Osteocyte (in vitro differentiated cells): ENCODE data around the gene ACAD8. TPM values are rescaled to one million over a fixed set of nuclear protein-coding genes. Genes with fewer than 3 reads are reported as not detected.

Experiments
- DNase-seq: peaks from one replicate; pipeline ENCODE4 v3.0.0; 2021; ENCODE audit warnings: mixed read lengths; ENCODE audit not compliant: unreplicated experiment; ENCODE audit errors: extremely low spot score
- H3K27ac Mint-ChIP-seq: one replicate; pipeline ENCODE4 v1.8.0; 2021; ENCODE audit warnings: mild to moderate bottlenecking, mixed read lengths; ENCODE audit not compliant: unreplicated experiment
- H3K27me3 Mint-ChIP-seq: one replicate; pipeline ENCODE4 v1.8.0; 2021; ENCODE audit warnings: mixed read lengths; ENCODE audit not compliant: unreplicated experiment
- H3K36me3 Mint-ChIP-seq: one replicate; pipeline ENCODE4 v1.8.0; 2021; ENCODE audit warnings: mixed read lengths; ENCODE audit not compliant: unreplicated experiment
- H3K4me1 Mint-ChIP-seq: one replicate; pipeline ENCODE4 v1.8.0; 2021; ENCODE audit warnings: mixed read lengths; ENCODE audit not compliant: unreplicated experiment
- H3K4me3 Mint-ChIP-seq: one replicate; pipeline ENCODE4 v1.8.0; 2021; ENCODE audit warnings: mild to moderate bottlenecking, moderate library complexity, mixed read lengths; ENCODE audit not compliant: unreplicated experiment
- H3K9me3 Mint-ChIP-seq: one replicate; pipeline ENCODE4 v1.8.0; 2021; ENCODE audit warnings: mixed read lengths; ENCODE audit not compliant: unreplicated experiment
- total RNA-seq: library from RNA; stranded (reverse); gene quantifications from 2 replicates; pipeline ENCODE4 v1.2.1, GENCODE V29; 2021
- TF ChIP-seq, protein P1 (sequence below): fragments of 200-600 bp; sonication (generic); IDR thresholded peaks from 2 replicates; pipeline ENCODE4 v1.5.0; 2021; ENCODE audit warnings: antibody characterized with exemption, mild to moderate bottlenecking, moderate library complexity

Gene ACAD8
- total RNA-seq, 1 donor from 2014 or later = 25.5 TPM

DNA sequence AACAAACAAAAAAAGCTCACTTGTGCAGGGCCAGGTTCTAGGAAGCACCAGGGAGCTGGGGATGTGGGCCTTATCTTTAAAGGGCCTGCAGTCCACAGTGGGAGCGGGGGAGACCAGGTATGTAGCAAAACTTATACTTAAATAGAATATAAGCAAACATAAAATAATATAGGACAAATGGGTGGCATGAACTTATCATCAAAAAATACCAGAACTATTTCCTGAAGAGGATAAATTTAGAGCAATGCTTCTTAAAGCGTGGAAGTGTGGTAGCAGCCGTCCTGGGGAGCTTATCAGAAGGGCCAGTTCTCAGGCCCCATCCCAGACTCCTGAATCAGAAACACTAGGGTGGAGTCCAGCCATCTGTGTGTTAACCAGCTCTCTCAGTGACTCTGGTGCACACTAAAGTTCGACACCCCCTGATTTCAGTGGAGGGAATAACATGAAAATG lies 19.6 kb upstream of the ACAD8 start:
- peaks cover 18% of the 10 kb centered on the region for H3K36me3 Mint-ChIP-seq
- H3K27me3 Mint-ChIP-seq = no peaks in the 10 kb centered on the region
- DNase-seq = no peak
- no peak overlapping the region for H3K4me3 Mint-ChIP-seq
- peaks cover 8% of the 10 kb centered on the region for H3K4me1 Mint-ChIP-seq
- no peak overlapping the region for H3K27ac Mint-ChIP-seq
- TF ChIP-seq, protein P1, sequence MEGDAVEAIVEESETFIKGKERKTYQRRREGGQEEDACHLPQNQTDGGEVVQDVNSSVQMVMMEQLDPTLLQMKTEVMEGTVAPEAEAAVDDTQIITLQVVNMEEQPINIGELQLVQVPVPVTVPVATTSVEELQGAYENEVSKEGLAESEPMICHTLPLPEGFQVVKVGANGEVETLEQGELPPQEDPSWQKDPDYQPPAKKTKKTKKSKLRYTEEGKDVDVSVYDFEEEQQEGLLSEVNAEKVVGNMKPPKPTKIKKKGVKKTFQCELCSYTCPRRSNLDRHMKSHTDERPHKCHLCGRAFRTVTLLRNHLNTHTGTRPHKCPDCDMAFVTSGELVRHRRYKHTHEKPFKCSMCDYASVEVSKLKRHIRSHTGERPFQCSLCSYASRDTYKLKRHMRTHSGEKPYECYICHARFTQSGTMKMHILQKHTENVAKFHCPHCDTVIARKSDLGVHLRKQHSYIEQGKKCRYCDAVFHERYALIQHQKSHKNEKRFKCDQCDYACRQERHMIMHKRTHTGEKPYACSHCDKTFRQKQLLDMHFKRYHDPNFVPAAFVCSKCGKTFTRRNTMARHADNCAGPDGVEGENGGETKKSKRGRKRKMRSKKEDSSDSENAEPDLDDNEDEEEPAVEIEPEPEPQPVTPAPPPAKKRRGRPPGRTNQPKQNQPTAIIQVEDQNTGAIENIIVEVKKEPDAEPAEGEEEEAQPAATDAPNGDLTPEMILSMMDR = no peak
- H3K9me3 Mint-ChIP-seq = no peaks in the 10 kb centered on the region

DNA sequence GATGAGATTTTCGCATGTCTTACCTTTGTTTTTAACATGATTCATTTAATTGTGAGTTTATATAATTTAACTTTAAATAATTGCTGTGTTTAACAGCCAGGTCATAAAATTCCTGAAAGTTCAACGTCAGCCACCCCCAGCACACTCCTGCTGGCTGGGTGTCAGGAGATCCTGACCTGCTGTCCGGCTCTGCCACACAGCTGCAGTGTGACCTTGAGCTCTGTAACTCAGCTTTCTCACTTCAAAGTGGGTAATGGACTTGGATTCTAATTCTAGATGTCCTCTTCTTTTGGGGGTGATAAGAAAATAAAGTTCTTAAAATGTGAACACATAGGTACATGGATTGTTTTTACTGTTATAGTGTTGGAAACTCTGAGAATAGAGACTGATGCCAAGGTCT lies 18.0 kb upstream of the ACAD8 start:
- H3K9me3 Mint-ChIP-seq = no peaks in the 10 kb centered on the region

DNA sequence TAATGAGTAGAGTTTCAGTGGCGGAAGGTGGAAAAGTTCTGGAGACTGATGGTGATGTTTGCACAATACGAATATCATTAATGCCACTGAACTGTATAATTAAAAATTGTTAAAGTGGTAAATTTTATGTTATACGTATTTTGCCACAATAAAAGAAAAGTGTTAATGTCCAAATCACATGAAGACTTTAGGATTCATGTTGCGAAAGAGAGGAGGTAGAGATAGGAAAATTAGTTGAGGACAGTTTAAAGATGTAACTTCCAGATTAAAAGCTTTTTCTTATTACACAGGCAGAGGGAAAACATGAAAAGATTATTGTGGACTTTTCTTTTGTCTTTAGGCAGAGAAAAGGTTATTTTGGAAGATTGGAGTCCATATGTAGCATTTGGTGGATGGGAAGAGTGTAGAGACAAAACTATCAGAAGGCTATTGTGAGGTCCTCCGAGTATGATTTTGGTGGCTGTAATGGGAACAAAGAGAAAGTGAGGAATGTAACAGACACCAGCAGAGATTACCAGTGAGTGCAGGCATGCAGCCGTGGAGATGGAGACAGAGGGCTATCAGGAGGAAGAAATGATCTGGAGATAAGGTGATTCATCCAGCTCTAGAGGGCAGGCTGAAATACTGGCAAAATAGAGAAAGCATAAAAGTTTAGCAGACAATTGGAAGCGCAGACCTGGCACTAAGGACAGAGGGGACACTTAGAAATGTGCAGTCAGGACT lies 16.4 kb upstream of the ACAD8 start:
- no peak for DNase-seq
- H3K4me1 Mint-ChIP-seq = peaks cover 4% of the 10 kb centered on the region
- TF ChIP-seq, protein P1 = no peak
- H3K9me3 Mint-ChIP-seq = no peaks in the 10 kb centered on the region
- H3K36me3 Mint-ChIP-seq = peaks cover 24% of the 10 kb centered on the region
- H3K4me3 Mint-ChIP-seq = no peak overlapping the region
- H3K27me3 Mint-ChIP-seq = no peaks in the 10 kb centered on the region
- no peak overlapping the region for H3K27ac Mint-ChIP-seq

More for the DNA sequence above, 18.0 kb upstream of the ACAD8 start:
- Mint-ChIP-seq H3K36me3 (peaks cover 24% of the 10 kb centered on the region), H3K27ac (no peak overlapping the region), H3K4me1 (peaks cover 4% of the 10 kb centered on the region), H3K4me3 (no peak overlapping the region), H3K27me3 (no peaks in the 10 kb centered on the region)
- TF ChIP-seq, protein P1 = no peak
- no peak for DNase-seq

DNA sequence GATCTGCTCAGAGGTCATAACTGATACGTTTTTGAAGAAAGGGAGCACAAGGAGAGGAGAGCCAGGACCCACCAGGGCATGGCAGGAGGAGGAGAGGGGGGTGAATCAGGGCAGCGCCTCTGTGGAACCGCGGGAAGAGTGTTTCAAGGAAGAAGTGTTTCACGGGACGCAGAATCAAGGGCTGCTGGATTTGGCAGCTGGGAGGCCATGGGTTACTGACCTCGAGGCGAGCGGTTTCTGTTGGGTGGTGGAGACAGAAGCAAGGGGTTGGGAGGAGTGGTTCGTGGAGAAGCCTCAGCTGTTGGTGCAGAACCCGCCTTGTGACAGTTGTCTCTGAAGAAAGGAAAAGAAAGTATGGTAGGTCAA lies 15.8 kb upstream of the ACAD8 start:
- Mint-ChIP-seq H3K4me1 (peaks cover 2% of the 10 kb centered on the region), H3K4me3 (no peak overlapping the region), H3K27me3 (no peaks in the 10 kb centered on the region), H3K9me3 (no peaks in the 10 kb centered on the region), H3K36me3 (peaks cover 27% of the 10 kb centered on the region), H3K27ac (no peak overlapping the region)
- TF ChIP-seq, protein P1 = no peak
- no peak for DNase-seq

DNA sequence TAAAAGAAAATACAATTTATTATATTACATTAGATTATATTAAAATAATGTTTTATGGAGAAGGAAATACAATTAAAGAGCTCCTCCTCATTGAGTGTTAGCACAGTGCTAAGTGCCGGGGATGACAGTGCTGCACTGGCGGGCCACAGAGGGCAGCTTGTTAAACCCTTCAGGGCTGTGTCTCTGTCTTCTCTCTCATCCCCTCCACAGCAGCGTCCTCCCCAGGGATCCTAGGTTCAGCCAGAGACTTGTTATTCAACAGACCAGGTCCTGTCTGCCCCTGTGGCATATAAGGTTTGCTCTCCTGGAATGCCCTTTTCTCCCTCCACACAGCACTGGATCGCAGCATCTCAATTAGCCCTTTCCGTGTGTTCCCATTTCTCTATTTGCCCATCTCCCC lies 14.4 kb upstream of the ACAD8 start:
- H3K4me1 Mint-ChIP-seq = no peaks in the 10 kb centered on the region
- no peaks in the 10 kb centered on the region for H3K9me3 Mint-ChIP-seq
- no peak overlapping the region for H3K4me3 Mint-ChIP-seq
- DNase-seq = no peak
- TF ChIP-seq, protein P1 = no peak
- peaks cover 33% of the 10 kb centered on the region for H3K36me3 Mint-ChIP-seq
- H3K27me3 Mint-ChIP-seq = no peaks in the 10 kb centered on the region
- H3K27ac Mint-ChIP-seq = no peak overlapping the region
